HG03575 (cell line): ENCODE data around the gene MFF.

Experiments
- ATAC-seq: cut with Tn5 transposase; IDR thresholded peaks from one replicate; pipeline ENCODE4 v1.9.1; 2021; ENCODE audit not compliant: unreplicated experiment, insufficient number of reproducible peaks, low FRiP score; ENCODE audit errors: extremely low read depth

MFF gene

GRCh38 chr2:227324995-227325838 lies at the start of gene MFF:
MFF (plus strand) TSS chr2:227325251; CDS start chr2:227330666, 5,415 bp downstream.
- peak; percentile 83 for ATAC-seq

DNA sequence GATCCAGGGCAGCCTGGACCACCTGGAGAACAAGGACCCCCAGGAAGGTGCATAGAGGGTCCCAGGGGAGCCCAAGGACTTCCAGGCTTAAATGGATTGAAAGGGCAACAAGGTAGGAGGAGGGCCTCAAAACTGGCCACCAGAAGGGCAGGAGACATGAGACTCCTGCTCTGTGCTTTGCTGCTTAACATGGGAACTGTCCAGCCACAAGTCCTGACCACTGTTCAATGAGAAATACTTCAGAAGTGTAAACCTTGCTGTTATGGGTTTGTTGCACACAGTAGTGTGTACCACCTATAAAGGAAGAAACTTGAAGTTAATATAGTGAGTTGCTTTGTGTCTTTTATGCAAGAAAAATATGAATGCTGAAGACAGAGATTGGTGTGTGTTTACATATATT lies 44.2 kb upstream of the MFF start:
- ATAC-seq: no peak

DNA sequence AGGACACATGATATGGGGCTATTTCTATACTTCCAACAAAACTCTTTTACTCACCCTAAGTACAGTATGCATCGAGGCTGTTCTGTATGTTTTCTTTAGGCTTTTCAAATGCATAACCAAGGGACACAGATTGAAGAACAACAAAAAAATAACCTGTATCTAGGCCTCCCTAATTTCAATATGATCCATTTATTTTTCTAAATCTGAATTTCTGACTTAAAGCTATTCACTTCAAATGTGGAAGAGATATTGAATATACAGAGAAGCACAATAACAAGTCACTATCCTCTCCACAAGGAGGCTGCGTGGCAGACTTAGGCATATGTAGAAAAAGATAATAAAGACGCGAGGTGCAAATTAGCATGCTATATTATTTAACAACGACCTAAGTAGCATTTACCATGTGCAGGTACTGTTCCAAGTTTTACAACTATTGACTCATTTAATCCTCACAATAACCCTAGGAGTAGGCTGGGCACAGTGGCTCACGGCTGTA lies 39.3 kb upstream of the MFF start:
- ATAC-seq: no peak

DNA sequence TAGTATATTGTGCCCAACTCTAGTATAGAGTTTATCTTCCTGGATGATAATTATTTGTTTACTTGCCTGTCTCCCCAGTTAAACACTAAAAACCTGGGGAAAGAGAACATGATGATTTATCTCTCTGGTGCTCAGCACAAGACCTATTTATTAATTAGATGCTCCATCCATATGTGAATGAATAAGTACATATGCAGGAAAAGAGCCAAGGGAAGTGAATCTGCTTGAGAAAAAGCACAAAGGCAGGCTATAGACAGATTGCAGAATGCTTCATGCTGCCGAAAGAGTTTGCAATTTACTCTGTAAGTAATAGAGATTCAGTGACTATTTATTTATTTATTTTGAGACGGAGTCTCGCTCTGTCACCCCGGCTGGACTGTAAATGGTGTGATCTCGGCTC lies 37.3 kb upstream of the MFF start:
- no peak for ATAC-seq

DNA sequence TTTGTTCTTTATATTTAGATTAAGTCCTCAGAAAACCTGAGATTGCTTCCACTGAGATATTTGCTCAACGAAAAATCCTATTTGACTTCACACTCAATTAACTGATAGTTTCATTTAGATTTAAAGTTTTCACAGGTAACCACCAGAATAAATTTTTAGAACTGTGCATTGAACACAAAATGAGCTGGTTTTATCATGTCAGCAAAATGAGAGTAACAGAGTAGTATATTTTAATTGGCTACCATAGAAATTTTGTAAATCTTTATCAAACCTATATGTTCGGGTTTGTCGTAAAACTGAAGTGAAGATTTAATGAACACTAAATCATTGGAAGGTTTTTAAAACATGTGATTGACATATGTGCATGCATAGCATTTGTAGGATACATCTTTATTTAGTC lies 32.7 kb upstream of the MFF start:
- ATAC-seq: no peak

GRCh38 chr2:227293531-227293930 lies 31.5 kb upstream of the MFF start:
- no peak for ATAC-seq

GRCh38 chr2:227295806-227296205 lies 29.2 kb upstream of the MFF start:
- no peak for ATAC-seq

DNA sequence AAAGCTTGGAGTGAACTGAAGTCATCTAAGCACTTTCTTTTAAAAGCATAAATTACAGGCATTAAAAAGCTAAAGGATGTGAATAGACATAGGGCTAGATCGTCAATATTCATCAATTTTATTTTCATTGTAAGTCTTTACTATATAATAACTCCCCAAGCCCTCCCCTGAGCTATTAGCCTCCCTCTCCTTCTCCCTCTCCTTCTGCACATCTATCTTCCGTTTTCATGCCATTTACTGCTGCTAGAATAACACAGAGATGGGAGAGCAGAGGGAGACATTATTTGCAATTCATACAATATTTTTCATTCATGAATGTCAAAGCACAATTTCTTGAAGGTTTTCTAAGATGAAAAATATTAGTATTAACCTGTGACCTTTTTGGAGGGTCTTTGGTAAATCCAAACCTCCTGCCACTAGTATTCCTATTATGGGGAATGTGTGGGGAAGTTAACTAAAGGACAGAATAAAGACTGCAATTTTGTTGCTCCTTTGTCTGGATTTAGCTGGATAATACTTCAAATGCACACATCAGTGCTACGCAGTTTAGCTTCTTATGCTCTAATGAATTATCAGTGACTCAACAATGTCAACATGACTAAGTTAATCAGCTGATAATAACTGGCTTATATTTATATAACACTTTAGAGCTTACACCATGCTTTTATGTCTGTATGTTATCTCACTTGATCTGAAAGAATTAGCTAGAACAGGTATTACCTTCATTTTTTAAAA lies 28.2 kb upstream of the MFF start:
- ATAC-seq: no peak

DNA sequence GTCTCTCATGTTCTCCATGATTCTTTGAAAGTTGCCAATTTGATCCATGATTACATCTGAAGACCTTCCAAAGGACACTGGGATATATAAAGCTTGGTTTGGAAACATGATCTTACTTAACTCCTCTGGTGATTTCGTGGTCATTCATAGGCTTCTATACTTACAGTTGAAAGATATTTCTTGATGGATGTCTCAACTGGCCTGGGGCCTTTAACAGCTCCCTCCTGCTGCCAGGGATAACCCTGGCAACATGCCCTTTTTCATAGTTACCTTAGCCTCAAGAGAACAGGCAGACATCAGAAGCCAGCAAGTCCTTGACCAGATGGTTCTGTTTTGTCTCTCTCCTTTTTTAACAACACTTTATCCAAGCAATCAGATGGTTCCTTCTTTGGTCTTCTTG lies 23.5 kb upstream of the MFF start:
- ATAC-seq: no peak

GRCh38 chr2:227308784-227309183 lies 16.3 kb upstream of the MFF start:
- ATAC-seq: peak; percentile 56

DNA sequence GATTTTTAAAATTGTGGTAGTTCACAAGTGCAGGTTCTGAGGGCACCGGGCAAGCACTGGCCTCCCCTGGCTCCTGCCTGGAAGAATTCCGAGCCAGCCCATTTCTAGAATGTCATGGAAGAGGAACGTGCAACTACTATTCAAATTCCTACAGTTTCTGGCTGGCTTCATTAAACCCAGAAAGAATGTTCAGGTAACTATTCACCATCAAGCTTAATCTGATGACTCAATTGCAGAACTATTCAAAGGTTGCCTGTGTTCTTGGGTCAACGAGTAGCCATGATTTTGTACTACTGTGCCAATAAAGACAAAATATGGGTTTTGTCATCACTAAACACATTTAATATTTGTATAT lies 14.3 kb upstream of the MFF start:
- no peak for ATAC-seq

- no peak for ATAC-seq
Measured at GRCh38 chr2:227311861-227312506, 13.1 kb upstream of the MFF start.

DNA sequence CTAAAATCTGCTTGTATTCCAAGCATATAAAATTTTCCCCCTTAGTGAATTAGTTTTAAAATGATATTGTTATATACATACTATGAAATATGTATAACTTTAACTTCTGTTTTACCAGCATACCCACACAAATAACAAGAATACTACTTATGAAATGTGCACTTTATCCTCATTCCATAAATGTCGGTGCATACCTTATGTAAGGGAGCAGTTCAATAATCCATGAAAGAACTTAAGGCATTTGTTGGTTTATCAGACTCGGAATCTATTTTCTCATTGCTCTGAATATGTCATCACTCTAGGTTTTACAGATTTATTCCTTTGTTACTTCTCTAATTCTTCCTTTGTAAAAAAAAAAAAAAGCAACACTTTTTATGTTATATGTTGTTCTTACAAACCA lies 12.5 kb upstream of the MFF start:
- no peak for ATAC-seq

DNA sequence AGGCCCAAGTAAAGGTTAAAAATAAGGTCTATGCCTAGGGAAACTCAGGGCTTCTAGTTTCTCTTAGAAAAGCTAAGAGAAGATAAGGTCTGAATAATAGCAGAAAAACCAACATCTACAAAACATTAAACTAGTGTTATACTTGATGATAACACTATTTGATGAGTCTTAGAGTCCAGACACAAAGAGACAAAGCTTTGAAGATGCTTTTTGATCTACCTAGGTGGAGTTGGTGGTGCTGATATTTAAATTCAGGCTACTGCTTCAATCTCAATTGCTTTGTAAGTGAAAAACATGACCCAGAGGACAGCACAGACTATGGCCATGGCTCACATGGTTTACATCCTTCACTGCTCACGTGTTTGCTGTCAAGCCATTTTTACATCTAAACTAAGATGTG lies 11.7 kb upstream of the MFF start:
- ATAC-seq: no peak

DNA sequence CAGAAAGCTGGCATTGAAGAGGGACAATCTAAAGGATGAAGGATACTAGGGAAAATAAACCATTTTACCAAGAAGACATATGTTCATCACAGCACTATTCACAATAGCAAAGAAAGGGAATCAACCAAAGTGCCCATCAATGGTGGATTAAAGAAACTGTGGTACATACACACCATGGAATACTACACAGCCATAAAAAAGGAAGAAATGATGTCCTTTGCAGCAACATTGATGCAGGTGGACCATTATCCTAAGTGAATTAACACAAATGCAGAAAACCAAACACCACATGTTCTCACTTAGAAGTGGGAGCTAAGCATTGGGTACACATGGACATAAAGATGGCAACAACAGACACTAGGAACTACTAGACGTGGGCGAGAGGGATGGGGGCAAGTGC lies 7.2 kb upstream of the MFF start:
- ATAC-seq: no peak

DNA sequence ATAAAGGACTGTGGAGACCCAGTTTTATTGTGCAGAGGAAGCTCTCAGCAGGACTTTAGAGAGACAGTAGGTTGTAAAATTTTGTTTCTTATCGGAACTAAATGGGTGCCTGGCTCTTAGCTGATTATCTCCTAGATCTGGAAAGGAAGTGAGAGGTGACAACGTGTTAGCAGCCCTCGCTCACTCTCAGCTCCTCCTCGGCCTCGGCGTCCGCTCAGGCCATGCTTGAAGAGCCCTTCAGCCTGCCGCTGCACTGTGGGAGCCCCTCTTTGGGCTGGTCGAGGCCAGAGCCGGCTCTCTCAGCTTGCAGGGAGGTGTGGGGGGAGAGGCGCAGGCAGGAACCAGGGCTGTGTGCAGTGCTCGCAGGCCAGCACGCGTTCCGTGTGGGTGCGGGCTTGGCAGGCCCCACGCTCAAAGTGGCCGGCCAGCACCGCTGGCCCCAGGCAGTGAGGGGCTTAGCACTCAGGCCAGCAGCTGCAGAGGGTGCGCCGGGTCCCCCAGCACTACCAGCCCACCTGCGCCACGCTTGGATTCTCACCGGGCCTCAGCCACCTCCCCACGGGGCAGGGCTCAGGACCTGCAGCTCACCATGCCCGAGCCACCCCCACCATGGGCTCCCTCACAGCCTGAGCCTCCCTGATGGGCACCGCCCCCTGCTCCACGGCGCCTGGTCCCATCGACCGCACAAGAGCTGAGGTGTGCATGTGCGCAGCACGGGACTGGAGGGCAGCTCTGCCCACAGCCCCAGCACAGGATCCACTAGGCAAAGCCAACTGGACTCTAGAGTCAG lies 4.6 kb upstream of the MFF start:
- no peak for ATAC-seq

- ATAC-seq: no peak
Measured at GRCh38 chr2:227322530-227323205, 2.4 kb upstream of the MFF start.

- ATAC-seq: no peak
Measured at GRCh38 chr2:227323818-227324217, 1.2 kb upstream of the MFF start.

DNA sequence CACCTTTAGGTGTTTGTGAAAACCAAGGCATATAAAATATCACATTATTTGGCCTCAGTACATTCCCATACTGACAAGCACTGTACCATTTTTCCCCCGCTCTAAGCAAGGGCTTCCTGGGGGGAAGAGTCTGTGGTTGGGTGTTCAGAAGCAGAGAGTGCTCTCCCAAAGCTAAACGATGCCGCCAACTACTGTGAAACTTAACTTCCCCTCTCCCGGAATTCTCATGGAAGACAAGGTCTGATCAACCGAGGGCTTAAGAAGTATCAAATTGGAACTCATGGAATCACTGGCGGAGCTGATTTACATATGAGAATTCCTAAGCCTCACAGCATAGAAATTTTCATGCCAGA lies 433 bp upstream of the MFF start:
- ATAC-seq: peak; percentile 3
